Measurements from ENCODE around the gene AP1G2.

Gene AP1G2

GRCh38 chr14:23513005-23513817 lies 54.4 kb downstream of the AP1G2 start:
- no peak for DNase-seq

- DNase-seq, result no peak
Observed at GRCh38 chr14:23512156-23512555, 55.4 kb downstream of the AP1G2 start.

Data from hematopoietic multipotent progenitor cell treated with erythropoietin and hydrocortisone succinate and interleukin-3 and kit ligand, for 8 days (in vitro differentiated cells).